Hematopoietic multipotent progenitor cell (in vitro differentiated cells): ENCODE results near the gene TPCN2. TPM values are rescaled to one million over a fixed set of nuclear protein-coding genes. Genes with fewer than 3 reads are reported as not detected.
A peak's percentile ranks its signal among the peaks of the same experiment; 100 is the strongest.

Source experiments
- DNase-seq, 3 donors: peaks; one replicate each; pipeline ENCODE4 v3.0.0-alpha.2; 2011 to 2015; ENCODE audit warnings: low read depth in 2 of 3, low spot score in 2 of 3
- total RNA-seq: library from RNA; depleted of rRNA; stranded (reverse); fragments of >200 nt; gene quantifications from one replicate; pipeline ENCODE4 v1.2.3, GENCODE V29; 2012

Gene TPCN2
- total RNA-seq, 1 donor, result 32.6 TPM

GRCh38 chr11:69035946-69036340 lies 12.8 kb upstream of the TPCN2 start:
- no peak for DNase-seq

DNA sequence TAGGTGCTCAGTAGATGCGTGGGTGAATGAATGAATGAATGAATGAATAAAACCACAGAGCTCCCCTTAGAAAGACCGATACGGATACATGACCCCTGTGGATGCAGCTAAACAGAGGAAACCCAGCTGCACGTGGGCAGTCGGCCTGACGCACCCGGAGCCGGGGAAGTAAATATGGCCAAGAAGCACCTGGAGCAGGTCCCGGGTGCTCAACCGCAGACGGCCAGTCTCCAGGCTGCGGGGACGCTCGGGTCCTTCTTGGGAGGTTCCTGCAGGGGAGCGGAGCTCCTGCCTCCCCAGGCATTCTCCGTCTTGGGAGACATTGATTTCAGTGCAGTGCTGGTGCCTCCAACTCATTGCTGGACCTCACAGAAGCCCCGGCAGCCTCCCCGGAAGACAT lies 11.7 kb upstream of the TPCN2 start:
- DNase-seq, result no peak

DNA sequence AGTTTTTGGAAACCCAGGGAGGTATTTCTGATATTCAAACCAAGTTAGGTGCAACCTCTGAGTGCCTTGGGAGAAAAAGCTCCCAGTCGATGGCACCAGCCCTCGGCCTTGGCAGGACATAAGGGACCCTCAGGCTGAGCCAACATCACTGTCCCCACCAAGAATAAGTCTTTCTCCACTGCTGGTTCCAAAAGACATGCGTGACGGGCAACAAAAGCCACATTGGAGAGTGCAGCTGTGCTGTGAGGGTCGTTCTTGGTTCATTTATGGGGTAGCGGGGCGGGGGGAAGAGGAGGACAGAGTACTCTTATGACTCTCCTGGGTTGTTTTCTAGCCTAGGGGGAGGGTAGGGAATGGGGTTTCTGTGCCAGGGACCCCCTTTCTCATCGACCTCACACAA lies 11.2 kb upstream of the TPCN2 start:
- DNase-seq, result no peak

GRCh38 chr11:69039501-69039900 lies 9.2 kb upstream of the TPCN2 start:
- no peak for DNase-seq

GRCh38 chr11:69040051-69040450 lies 8.7 kb upstream of the TPCN2 start:
- DNase-seq, result no peak

DNA sequence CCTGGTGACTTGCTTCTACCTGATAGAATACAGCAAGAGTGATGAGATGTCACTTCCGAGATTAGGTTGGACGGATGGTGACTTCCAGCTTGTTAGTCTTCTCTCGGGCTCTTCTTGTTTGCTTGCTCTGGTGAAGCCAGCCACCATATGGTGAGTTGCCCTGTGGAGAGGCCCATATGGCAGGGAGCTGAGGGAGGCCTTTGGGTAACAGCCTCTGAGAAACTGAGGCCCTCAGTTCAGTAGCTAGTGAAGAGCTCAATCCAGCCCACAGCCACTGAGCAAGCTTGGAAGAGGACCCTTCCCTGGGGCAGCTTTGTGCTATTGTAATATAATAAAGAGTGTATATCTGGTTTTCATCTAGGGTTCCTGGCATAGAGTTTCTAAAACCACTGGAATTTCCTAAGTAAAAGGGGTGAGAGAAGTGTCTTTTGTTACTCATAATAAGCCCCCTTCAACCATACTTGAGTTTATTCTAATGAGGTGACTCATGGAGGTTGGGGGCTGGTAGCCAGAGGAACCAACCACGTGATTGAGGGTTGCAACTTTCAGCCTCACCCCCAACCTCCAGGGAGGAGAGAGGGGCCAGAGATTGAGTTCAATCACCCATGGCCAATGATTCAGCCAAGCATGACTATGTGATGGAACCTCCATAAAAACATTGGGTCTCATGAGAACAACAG lies 8.0 kb upstream of the TPCN2 start:
- DNase-seq, result peak in 1 of 3 donors; percentile 10

- no peak for DNase-seq
Observed at GRCh38 chr11:69041516-69041915, 7.2 kb upstream of the TPCN2 start.

GRCh38 chr11:69044111-69045013 lies 4.4 kb upstream of the TPCN2 start:
- peak in 2 of 3 donors; percentile 28 to 46 for DNase-seq

GRCh38 chr11:69048031-69048693 lies 570 bp upstream of the TPCN2 start:
- no peak for DNase-seq

GRCh38 chr11:69049490-69049867 lies 747 bp downstream of the TPCN2 start:
- peak in 2 of 3 donors; percentile 28 to 38 for DNase-seq

GRCh38 chr11:69050592-69051380 lies 2.1 kb downstream of the TPCN2 start:
- DNase-seq, result no peak

- no peak for DNase-seq
Observed at GRCh38 chr11:69051381-69052342, 2.9 kb downstream of the TPCN2 start.

GRCh38 chr11:69052343-69053168 lies 3.8 kb downstream of the TPCN2 start:
- DNase-seq, result no peak

- DNase-seq, result no peak
Observed at GRCh38 chr11:69053169-69053477, 4.4 kb downstream of the TPCN2 start.

- no peak for DNase-seq
Observed at GRCh38 chr11:69053546-69054396, 5.0 kb downstream of the TPCN2 start.

DNA sequence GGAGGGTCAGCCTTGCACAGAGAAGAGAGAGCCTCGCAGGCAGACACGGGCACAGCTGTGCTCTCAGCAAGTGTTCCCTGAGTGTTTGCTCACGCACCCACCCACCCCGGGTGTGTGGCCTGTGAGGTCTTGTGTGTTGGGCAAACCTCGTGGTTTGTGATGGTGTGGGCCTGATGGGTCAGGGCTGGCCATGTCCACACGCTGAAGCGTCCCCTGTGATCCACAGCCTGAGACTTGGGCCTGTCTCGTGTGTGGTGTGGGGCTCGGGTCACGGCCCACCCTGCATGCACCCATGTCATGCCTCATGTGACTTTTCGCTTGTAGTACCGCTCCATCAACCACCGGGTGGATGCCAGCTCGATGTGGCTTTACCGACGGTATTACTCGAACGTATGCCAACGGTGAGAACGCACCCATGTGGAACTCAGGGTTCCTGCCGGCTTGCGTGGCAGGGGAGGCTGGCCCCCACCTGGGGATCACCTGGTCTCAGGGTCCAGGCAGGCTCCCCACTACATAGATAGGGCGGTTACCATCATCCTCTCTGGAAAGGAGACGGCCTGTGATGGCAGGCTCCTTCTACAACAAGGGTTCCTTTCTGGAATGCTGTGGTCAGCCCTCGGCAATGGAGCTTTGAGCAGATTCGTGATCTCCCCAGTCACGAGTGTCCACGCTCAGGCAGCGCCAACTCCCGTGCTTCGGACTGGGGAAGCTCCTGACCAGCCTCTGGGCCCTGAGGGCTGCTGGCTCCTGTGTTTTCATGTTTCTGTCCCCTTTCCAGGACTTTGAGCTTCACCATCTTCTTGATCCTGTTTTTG lies 5.9 kb downstream of the TPCN2 start:
- no peak for DNase-seq

- DNase-seq, result no peak
Observed at GRCh38 chr11:69055212-69055586, 6.5 kb downstream of the TPCN2 start.
